ENCODE results near the gene DCLK2.
A peak's percentile ranks its signal among the peaks of the same experiment; 100 is the strongest.

Gene DCLK2

DNA sequence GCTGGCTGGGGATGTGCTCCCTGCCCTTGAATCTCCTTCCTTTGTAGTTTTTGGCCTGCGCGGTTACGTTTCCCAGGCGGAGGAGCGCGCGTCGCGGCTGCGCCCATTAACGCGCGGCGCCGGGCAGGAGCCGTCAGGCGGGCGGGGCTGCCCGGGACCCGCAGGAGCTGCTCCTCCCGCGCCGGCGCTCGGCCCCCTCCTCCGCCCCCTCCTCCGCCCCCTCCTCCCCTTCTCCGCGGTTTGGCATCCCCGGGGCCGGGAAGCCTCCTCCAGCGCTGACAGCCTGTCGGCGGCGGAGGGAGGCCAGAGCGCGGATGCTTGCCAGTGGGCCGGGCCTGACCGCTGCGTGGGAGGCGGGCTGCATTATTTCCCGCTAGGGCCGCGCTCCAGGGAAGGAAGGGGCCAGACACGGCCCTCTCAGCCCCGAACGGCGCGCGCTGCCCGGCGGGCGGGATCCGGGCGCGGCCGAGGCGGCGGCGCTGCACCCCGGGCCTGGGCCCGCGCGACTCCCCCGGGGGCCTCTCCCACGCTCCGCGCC lies at the start of gene DCLK2:
DCLK2 (plus strand) TSS at position 405 of the 538 bp plus-strand sequence. CDS start 583 bp downstream, outside the sequence.
- peak; percentile 64 for DNase-seq

DNA sequence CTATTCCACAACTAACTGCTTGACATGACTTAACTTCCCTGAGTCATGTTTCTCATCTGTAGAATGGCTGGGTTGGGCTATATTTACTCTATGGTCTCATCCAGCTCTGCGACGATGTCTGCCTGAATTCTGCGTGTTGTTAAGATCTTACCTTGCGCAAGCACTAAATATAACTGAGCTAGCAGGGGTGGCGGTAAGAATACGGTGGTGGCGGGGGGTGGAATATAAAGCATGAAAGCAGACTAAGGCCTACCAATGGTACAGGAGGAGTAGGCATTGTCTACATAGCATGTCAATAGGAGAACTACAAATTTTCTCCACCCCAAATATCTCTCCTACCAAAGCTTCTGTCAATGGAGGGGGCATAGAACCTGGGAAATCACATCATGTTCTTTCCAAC lies 45.7 kb upstream of the DCLK2 start:
- DNase-seq, result no peak

DNA sequence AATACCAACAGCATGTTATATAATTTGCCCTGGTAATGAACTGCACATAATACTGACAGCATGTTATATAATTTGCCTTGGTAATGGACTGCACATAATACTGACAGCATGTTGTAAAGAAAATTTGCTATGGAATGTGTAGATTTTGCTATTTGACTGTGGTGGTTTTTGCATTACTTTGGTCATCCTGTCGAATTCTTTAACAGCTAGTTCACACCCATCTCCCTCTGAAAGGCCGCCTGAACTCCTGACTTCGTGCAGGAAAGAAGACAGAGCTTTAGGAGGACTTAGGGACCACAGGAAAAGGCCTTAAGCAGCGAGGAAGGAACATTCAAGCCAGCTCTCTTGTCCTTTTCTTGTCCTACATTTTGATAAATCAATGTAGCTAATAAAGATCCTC lies 45.2 kb upstream of the DCLK2 start:
- DNase-seq, result no peak

DNA sequence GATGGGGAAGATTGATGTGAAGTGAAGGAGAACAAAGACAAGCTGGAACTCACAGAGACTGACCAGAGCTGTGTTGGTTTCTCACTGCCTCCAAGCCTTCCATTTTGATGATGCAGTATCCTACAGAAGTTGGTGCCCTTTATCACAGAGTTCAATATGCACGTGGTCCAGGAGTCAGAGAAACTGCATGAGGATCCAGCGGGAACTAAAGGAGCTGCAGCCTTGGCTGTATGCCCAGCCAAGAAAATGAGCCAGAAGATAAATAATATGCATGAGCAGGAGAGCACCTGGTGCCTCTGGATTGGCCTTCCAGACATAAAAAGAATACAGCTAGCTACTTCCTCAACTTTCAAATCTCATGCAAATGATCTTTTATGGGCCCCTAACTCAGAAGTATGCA lies 44.3 kb upstream of the DCLK2 start:
- no peak for DNase-seq

DNA sequence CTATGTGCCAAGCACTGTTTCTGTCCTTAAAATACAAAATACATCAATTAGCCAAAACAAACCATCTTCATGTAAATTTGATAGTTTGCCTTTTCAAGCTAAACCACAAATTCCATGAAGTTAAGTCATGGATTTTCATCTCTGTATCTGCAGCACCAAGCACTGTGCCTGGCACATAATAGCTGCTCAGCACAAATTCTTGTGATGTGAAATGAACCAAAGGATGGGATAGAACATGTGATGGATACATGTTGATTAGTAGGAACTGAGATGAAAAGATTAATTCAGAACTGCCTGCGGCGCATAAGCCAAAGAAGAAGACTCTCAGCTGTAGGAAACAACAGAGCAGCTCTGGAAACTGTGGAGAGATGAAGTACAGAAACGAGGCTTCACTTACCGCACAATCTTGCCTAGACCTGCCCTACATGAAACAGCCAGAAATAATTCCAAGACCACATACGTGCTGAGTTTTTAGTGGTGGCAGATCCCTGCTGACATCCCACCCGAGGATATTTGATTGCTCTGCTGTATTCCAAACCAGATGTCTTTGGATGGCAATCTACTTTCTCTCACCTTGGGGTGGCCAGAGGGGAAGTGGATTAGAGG lies 40.9 kb upstream of the DCLK2 start:
- no peak for DNase-seq

DNA sequence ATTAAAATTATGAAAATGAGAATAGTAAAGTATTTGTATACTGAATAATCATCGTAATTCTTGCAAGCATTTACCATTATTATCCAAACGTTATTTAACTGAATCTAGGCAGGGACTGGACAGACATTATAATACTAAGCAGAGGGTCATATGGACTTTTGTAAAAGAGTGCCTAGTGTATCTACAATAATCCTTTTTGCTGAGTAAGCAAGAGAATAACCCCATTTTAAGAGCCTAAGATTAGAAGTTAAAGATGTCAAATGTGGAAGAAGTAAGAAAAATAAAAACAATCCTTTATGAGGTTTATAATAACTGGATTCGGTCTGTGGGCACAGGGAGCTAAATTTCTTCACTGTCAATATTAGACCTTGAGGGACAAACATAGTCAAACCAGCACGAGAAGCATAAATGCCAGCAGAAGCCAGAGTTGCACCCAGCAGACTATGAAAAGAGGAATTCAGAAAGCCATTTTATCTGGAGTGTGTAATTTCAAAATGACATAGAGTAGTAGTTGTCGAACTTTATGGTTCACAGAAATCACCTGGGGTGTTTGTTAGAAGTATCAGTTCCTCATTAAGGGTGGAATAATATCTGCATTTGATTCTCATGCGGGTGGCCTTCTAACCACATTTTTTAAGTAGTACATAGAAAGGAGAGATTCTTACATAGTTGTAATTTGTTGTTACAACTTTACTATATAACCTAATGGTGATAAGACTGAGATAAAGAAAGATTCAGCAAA lies 39.7 kb upstream of the DCLK2 start:
- DNase-seq, result no peak

DNA sequence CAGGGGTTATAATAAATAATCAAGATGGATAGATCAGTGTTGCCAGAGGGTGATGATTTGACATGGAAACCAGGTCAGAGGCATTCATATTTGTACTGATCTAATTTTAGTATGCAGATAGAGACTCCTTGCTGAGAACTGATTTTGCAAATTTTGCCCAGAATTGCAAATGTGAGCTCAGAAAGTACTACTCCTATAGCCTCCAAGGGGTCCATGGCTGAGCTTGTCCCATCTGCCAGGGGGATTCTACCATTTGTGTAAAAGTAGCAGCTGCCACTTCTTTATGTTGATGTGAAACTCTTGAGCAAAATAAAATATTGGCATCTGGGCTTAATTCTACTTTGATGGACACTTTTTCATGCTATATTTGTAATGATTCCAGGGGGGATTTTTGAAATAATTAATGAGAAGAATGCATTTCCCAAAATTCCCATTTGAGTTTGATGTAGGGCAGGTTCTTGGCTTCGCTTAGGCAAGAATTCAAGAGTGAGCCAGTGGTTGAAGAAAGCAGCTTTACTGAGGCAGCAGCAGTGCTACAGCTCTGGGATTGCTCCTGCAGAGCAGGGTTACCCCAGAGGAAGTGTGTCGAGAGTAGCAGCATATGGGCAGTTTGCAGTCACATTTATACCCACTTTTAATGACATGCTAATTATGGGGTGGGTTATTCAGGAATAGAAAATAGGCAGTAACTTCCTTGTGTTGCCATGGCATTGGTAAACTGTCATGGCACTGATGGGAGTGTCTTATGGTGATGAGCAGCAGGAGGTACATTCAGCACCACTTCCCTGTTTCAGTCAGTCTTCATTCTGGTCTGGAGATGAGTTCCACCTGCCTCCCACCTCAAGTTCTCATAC lies 38.7 kb upstream of the DCLK2 start:
- DNase-seq, result no peak

DNA sequence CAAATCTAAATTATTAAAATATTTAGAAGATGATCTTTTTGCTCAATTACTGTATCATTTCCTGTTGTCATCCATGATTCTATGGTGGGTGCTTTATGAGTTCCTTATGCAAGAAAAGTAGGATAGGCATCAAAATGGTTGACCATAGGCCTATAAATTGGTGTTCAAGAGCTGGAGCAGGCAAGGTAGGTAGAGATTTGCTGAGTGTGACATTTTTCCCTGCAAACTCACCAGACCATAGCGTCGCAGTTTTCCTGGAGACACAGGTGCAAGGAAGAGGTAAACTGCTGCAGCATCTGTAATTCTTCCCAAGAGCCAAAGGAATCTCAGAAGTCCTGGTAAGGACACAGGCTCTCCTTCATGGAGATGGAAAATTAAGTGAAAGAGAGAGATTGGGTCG lies 33.7 kb upstream of the DCLK2 start:
- DNase-seq, result no peak

DNA sequence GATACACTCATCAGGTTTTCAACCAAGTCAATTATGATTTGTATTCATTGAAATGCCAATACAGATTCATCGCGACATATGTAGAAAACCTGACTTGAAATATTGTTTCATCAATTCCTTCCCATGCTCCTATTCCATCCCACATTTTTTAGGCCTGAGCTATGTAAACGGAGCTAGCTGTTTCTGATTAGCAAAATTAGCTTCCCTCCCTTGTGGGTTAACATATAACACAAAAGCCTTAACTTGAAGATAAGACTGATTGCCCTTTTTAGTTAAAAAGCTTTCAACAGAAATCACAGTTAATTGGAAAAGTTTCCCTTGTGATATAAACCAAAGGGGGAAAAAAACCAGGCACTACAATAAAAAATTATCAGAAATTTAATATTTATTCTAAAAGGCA lies 32.8 kb upstream of the DCLK2 start:
- no peak for DNase-seq

DNA sequence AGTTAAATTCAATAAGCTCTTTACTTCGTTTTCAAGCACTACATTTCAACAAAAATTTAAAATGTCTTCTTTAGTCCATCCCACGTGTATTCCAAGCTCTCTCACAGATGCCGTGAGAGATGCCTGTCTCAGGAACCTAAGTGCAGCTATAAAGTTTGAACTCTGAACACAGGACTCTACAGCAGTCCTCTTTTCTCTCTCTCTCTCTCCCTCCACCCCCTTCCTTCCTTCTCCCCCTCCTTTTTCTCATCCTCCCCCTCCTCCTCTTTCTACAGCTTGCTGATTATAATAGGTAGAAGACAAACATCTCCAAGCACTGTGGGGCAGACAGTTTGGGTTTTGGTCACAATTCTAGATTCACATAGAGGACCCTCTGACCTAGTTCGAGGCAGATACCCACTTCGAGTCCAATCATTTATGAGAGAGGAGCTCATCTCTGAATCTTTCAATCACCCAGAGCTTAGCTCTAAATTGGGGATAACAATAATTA lies 31.5 kb upstream of the DCLK2 start:
- no peak for DNase-seq

DNA sequence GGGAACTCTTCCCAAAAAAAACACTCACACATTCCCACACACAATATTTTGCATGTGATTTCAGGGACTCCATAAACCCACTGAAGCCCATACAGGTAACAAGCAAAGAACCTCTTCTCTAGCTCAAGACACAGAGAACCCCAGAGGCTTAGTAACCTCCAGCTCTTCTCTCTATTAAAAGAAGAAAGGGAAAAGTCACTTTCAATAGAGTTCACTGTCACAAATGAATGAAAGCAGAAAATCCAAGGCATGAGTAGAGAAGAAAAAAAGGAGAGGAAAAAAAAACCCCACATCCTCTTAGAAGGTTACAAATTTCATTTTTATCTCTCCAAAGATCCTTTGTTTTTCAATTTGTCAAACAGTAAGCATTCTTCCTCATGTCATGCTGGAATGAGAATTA lies 30.7 kb upstream of the DCLK2 start:
- no peak for DNase-seq

DNA sequence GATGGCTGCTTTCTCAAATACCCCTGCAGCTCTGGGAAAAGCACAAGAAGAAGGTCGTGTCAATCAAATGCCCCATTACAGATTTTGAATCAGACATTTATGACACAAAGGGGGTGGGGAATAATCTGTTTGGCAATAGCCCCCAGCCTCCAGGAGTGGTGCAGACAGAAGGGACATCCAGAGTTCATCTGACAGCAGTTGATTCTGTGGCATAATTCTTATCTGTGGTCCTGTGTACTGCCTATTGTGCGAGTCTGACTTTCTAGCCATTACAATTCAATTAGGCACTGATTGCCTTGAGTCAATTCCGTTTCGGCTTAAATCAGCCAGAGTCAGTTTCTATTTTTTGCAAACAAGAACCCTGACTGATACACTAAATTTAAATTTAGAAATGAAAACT lies 28.6 kb upstream of the DCLK2 start:
- no peak for DNase-seq

DNA sequence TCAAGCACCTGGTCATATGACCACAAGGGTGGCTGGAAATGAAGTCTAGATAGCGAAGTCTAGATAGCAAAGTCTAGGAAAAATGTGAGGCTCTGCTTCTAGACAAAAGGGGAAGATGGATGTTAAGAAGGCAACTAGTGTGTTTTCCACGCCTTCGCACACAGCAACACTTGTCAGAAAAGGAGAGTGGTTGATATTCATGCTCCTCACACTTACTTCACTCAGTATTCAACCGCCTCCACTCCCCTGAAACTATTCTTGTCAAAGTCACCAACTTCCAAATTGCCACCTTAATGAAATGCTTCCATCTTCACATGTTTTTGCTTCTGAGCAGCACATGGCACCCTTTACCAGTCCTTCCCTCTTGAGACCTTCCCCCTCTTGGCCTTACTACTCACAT lies 27.7 kb upstream of the DCLK2 start:
- DNase-seq, result no peak

DNA sequence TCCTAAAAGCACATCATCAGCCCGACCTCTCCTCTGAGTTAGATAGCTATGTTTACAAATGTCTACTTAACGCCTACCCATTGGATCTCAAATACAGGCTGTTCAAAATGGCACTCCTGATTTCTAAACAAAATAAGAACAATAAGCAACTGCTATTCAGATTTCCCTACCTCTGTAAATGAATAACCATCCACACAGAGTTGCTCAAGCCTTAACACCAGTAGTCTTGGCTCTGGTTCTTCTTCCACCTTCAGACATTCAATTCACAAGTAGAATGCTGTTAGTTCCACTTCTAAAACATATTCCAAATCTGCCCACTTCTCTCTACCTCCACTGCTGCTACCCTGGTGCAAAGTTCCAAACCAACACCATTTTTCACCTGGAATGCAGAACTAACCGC lies 27.1 kb upstream of the DCLK2 start:
- no peak for DNase-seq

DNA sequence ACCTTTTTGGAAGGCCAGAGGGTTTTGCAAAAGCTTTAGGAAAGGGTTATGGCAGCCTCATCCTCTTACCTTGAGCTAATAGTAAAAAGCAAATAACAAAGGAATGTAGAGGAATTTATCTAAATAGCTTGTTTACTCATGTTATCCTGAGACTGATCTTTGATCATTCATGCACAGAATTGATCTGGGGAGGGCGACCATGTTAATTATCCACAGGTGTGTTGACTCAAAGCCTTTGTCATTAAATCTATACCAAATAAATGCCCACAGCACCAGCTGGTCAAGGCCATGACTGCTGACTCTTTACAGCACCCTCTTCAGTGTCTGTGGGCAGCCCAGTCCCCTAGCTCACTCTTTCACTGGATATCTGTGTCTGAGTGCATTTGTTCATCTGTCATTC lies 22.8 kb upstream of the DCLK2 start:
- DNase-seq, result no peak

DNA sequence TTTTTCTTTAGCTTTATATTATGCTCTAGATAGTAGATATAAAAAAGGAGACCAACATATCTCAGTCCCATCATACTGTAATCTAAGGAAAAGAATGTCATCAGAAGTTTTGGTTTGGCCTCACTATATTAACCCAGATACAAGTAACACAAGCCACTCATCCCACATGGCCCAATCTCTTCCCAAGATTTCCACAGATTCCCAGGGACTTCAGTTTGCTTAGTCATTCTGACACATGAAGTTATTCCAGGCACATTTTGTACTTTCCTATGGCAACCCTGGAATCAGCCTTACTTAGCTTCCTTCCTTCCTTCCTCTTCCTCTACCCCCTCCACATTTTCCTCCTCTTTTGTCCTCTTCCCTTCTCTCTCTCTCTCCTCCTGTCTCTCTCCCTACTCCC lies 21.7 kb upstream of the DCLK2 start:
- no peak for DNase-seq

DNA sequence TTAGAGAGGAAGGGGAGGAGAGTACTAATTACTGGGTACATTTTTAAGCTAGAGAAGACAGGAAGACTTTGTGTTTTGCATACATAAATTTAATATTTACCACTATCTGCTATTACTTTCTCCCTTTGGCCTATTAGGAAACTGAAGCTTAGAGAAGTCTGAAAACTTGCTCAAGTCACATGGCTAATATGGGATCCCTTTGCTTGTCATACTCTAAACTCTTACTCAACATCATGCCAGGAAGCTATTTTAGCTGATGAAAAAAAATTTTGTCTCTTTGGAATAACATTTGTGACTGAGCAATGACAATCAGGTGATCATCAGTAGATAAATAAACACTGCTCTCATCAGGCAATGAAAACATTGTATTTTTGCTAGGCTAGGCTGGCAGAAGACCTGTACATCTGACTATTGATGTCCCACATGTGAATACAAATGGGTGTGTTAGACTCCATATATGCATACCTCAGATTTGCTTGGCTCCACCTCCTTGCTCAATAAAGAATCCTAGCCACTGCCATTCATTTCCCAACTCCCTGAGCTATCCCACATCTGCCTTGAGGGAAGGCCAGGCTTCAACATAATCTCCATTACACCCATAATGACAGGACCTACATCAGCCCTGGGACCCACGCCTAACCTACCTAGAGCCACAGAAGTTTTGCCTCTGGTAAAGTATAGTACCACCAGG lies 17.0 kb upstream of the DCLK2 start:
- no peak for DNase-seq

DNA sequence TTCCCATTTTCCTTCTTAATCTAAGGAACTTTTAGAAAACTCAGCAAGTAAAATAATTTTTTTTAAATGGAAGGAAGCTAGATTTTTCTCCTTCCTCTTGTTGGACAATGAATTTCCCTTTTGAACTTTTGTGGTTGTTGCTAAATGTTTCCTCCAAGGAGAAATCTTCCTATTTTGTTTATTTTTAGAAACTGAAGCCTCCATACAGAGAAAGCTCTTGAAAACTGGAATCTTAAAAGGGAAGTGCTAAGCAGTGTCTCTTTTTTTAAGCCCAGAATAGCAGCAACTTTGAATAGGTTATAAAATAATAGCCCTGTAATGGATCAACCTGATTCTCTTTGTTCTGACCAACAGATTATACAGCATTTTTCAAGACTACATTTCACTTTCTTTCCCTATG lies 15.1 kb upstream of the DCLK2 start:
- DNase-seq, result no peak

DNA sequence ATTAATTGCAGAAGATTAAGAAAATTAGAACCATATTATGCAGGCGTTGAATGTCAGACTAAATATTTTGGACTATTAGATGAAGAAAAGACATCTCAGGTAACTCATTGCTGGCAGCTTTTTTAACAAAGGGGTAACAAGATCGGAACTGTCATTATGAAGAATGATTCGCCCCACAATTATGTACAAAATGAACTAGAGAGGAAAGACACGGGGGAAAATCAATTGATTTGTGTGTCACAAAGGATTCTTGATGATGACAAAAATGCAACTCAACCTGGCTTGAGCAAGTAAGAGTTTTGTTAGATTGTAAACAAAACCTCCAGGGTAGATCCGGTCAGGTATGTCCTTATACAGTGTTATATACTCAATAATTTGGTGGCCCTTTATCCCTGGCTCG lies 12.5 kb upstream of the DCLK2 start:
- DNase-seq, result no peak

DNA sequence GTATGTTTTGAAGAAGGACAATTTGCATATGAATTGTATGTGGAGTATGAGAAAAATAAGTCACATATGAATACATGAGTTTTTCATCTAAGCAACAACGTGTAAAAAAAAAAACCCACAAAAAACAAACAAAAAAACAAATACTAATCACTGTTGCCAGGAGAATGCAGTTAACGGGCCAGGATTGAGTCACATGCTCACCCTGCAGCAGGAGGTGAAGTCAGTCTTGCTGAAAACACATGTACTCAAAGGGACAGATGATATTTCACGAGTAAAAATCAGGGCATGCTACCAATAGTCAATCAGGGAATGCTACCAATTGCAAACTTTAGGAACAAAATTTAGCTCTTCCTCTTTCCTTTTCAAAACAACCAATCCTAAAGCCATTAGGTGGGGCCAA lies 10.4 kb upstream of the DCLK2 start:
- no peak for DNase-seq

DNA sequence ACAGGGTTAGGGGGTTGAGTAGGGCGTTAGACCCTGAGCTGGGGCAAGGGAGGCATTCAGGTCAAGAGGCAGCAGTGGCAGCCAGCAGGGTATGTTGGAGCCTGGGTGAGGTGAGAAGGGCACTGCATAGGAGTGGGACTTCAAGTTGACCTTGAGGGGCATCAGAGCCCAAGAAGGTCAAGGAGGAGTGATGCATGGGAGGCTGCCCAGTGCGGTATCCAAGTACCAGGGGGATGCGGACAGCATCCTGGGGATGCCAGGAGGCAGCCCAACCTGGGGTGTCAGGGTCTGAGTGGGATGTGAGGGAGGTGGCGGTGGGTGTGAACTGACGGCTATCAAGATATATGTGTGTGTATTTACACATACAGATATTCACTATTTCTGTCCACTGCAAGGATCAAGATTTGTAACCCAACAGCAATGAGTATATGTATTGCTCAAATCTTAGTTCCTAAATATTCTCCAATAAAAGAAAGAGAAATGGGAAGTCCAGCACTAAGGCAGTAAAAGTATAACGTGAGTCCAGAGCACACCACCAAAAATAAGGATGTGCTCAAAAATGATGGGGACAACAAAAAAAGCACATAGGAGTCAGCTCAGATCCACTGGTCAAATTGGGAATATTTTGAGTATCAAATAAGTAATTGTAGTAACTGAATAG lies 9.8 kb upstream of the DCLK2 start:
- no peak for DNase-seq

DNA sequence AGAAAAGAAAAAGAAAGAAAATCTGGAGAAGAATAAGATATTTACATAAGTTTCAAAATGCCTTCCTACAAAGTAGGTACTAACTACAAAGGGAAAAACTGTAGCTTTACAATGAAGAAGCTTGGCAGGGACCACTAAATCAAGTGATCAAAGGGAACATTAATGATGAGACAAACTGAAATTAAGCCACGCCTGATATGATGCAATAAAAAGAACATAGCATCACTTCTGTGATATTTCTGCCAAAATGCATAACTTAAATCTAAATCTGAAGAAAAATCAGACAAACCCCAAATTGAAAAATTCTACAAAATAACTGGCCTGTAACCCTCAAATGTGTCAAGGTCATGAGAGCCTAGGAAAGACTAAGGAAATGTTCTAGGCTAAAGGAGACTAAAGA lies 8.9 kb upstream of the DCLK2 start:
- DNase-seq, result no peak
